Testis (tissue), 2 donors: Measurements from ENCODE around the gene SPATA13.

Experiments
- POLR2A ChIP-seq: fragments of 450-650 bp; IDR thresholded peaks from one replicate; pipeline ENCODE4 v1.6.1; 2017; ENCODE audit warnings: antibody characterized with exemption, mild to moderate bottlenecking, moderate library complexity
- TF ChIP-seq, protein P1 (sequence below), 3 experiments: fragments of 450-650 bp in 2 of 3; fragments of 200-600 bp in 1 of 3; sonication (generic) in 1 of 3; IDR thresholded peaks; one replicate each; pipeline ENCODE4 v1.5.1; 2016 to 2019; ENCODE audit warnings: antibody characterized with exemption in 3 of 3, mild to moderate bottlenecking in 2 of 3, moderate library complexity in 1 of 3

DNA sequence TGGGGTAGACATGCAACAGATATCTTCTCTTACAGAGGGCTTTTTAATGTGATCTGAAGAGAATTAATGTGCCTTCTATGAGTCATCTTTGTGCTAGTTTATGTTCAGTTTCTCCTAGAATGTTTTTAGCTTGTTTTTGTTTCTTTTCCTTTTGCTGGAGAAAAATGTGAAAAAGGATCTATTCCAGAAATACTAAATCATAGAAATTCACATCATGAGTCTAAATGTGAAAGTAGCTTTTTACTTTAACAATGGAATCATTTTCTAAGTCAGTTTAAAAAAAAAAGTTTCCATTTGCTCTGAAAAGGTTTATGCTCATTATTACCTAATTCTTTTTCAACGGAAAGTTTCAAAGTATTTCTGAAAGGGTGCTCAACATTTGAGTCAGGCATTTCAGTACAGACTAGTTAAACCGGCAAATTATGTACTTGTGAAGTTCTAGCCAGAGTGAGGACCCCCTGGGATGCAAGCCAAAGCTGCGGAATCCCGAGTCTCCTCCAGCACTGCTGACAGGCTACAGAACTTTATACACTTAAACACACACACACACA is 72.9 kb downstream of the SPATA13 start:
- TF ChIP-seq, protein P1, sequence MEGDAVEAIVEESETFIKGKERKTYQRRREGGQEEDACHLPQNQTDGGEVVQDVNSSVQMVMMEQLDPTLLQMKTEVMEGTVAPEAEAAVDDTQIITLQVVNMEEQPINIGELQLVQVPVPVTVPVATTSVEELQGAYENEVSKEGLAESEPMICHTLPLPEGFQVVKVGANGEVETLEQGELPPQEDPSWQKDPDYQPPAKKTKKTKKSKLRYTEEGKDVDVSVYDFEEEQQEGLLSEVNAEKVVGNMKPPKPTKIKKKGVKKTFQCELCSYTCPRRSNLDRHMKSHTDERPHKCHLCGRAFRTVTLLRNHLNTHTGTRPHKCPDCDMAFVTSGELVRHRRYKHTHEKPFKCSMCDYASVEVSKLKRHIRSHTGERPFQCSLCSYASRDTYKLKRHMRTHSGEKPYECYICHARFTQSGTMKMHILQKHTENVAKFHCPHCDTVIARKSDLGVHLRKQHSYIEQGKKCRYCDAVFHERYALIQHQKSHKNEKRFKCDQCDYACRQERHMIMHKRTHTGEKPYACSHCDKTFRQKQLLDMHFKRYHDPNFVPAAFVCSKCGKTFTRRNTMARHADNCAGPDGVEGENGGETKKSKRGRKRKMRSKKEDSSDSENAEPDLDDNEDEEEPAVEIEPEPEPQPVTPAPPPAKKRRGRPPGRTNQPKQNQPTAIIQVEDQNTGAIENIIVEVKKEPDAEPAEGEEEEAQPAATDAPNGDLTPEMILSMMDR (IDR thresholded peaks at IDR 0.05), result no peak
- TF ChIP-seq POLR2A, result no peak
